Kidney tubule cell (primary cell): ENCODE measurements around the gene DMC1.
"Not testable (repeated sequence)": the region's sequence is repeated elsewhere in the genome, so short reads cannot be mapped to it uniquely, and the experiment has no call there.

Experiments used
- DNase-seq: peaks from one replicate; pipeline ENCODE4 v3.0.0-alpha.2; 2018; ENCODE audit warnings: low spot score

Gene DMC1

GRCh38 chr22:38501797-38502672 is 67.9 kb downstream of the DMC1 start:
- DNase-seq = no peak

GRCh38 chr22:38497869-38498268 is 72.1 kb downstream of the DMC1 start:
- DNase-seq = no peak

- no peak for DNase-seq
Observed at GRCh38 chr22:38494939-38495338, 75.0 kb downstream of the DMC1 start.

- DNase-seq = no peak
Observed at GRCh38 chr22:38494498-38494897, 75.5 kb downstream of the DMC1 start.

GRCh38 chr22:38491707-38492348 is 78.2 kb downstream of the DMC1 start:
- DNase-seq = no peak

GRCh38 chr22:38490915-38491314 is 79.1 kb downstream of the DMC1 start:
- peak; percentile 28 for DNase-seq

GRCh38 chr22:38490475-38490874 is 79.5 kb downstream of the DMC1 start:
- DNase-seq = no peak

- no peak for DNase-seq
Observed at GRCh38 chr22:38489561-38490145, 80.3 kb downstream of the DMC1 start.

GRCh38 chr22:38489142-38489541 is 80.8 kb downstream of the DMC1 start:
- no peak for DNase-seq

- no peak for DNase-seq
Observed at GRCh38 chr22:38487946-38488345, 82.0 kb downstream of the DMC1 start.

GRCh38 chr22:38485783-38486182 is 84.2 kb downstream of the DMC1 start:
- DNase-seq = no peak

GRCh38 chr22:38484244-38484643 is 85.7 kb downstream of the DMC1 start:
- DNase-seq = no peak

GRCh38 chr22:38482662-38483308 is 87.2 kb downstream of the DMC1 start:
- DNase-seq = no peak

GRCh38 chr22:38481871-38482332 is 88.1 kb downstream of the DMC1 start:
- DNase-seq = no peak

GRCh38 chr22:38481162-38481870 is 88.7 kb downstream of the DMC1 start:
- peak; percentile 25 for DNase-seq

GRCh38 chr22:38479096-38479837 is 90.7 kb downstream of the DMC1 start:
- peak; percentile 87 for DNase-seq

- DNase-seq = peak; percentile 46
Observed at GRCh38 chr22:38477585-38477984, 92.4 kb downstream of the DMC1 start.

- DNase-seq = no peak
Observed at GRCh38 chr22:38474003-38474607, 95.9 kb downstream of the DMC1 start.

GRCh38 chr22:38471237-38471636 is 98.7 kb downstream of the DMC1 start:
- DNase-seq = no peak

GRCh38 chr22:38470179-38470578 is 99.8 kb downstream of the DMC1 start:
- not testable (repeated sequence) for DNase-seq
